Measurements from ENCODE around the gene HOMER2. TPM values are rescaled to one million over a fixed set of nuclear protein-coding genes. Genes with fewer than 3 reads are reported as not detected.
A peak's percentile ranks its signal among the peaks of the same experiment; 100 is the strongest.

The HOMER2 gene
- total RNA-seq, 4 donors from 2014 or later, result 2.2 to 4.3 (median 3.3) TPM

- peak in 1 of 2 donors; percentile 12 for TF ChIP-seq POLR2A (IDR thresholded peaks at IDR 0.05)
- TF ChIP-seq, protein P1, sequence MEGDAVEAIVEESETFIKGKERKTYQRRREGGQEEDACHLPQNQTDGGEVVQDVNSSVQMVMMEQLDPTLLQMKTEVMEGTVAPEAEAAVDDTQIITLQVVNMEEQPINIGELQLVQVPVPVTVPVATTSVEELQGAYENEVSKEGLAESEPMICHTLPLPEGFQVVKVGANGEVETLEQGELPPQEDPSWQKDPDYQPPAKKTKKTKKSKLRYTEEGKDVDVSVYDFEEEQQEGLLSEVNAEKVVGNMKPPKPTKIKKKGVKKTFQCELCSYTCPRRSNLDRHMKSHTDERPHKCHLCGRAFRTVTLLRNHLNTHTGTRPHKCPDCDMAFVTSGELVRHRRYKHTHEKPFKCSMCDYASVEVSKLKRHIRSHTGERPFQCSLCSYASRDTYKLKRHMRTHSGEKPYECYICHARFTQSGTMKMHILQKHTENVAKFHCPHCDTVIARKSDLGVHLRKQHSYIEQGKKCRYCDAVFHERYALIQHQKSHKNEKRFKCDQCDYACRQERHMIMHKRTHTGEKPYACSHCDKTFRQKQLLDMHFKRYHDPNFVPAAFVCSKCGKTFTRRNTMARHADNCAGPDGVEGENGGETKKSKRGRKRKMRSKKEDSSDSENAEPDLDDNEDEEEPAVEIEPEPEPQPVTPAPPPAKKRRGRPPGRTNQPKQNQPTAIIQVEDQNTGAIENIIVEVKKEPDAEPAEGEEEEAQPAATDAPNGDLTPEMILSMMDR (IDR thresholded peaks at IDR 0.05), result peak in 1 of 6 experiments; percentile 1
- DNase-seq, result peak; percentile 30 to 72 (median 61)
- H3K36me3 ChIP-seq, result peaks cover 0 to 10% (median 0%) of the 10 kb centered on the region in 3 donors
These were observed 142.2 kb downstream of the HOMER2 start for GRCh38 chr15:82810061-82810889.

DNA sequence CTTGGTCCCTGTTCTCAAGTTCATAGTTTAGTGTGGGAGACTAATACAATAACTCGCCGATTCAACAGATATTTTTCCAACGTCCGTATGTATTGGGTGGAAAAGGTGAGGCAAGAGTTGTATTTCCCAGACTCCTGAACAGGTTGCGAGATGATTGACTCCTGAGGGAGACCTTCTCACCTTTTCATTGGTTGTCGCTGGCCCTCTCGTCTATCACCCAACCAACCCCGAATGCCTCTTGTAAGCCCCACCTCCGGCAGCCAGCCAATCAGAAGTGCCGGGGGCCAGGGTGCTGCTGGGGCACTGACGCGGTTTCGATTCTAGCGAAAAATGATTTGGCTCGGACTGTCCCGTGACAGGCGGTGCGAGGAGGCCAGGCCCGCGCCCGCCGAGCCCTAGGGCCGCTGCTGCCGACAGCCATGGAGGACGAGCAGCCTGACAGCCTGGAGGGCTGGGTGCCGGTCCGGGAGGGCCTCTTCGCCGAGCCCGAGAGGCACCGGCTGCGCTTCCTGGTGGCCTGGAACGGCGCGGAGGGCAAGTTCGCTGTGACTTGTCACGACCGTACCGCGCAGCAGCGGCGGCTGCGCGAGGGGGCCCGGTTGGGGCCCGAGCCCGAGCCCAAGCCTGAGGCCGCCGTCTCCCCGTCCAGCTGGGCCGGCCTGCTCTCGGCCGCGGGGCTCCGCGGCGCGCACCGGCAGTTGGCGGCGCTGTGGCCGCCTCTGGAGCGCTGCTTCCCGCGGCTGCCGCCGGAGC is 143.0 kb downstream of the HOMER2 start, which contains the start of gene WHAMM:
TSS of gene WHAMM (plus strand) at position 321 of the 753 bp plus-strand sequence. CDS start at position 420, 99 bp downstream.
- no peaks in the 10 kb centered on the region for H3K9me3 ChIP-seq
- DNase-seq, result peak; percentile 98 to 99 (median 99)
- H3K27ac ChIP-seq, result peak within 1 kb of the TSS; percentile 97 to 99 (median 99)
- H3K27me3 ChIP-seq, result no peaks in the 10 kb centered on the region
- peak within 1 kb of the TSS; percentile 88 to 95 (median 92) for H3K4me3 ChIP-seq
- H3K36me3 ChIP-seq, result peaks cover 0 to 9% (median 0%) of the 10 kb centered on the region in 3 donors
- TF ChIP-seq POLR2A (IDR thresholded peaks at IDR 0.05), result peak; percentile 94 to 97
- TF ChIP-seq, protein P1 (IDR thresholded peaks at IDR 0.05), result peak in 1 of 6 experiments; percentile 7
- H3K4me1 ChIP-seq, result peaks cover 0 to 21% (median 5%) of the 10 kb centered on the region in 4 donors

More at GRCh38 chr15:82810061-82810889, 142.2 kb downstream of the HOMER2 start:
- H3K9me3 ChIP-seq, result no peaks in the 10 kb centered on the region
- no peaks in the 10 kb centered on the region for H3K27me3 ChIP-seq
- H3K4me1 ChIP-seq, result peaks cover 0 to 21% (median 5%) of the 10 kb centered on the region in 4 donors
- H3K4me3 ChIP-seq, result peak overlapping the region; percentile 88 to 95 (median 92)
- peak overlapping the region; percentile 97 to 99 (median 99) for H3K27ac ChIP-seq

GRCh38 chr15:82808634-82809041 is 143.9 kb downstream of the HOMER2 start:
- no peaks in the 10 kb centered on the region for H3K27me3 ChIP-seq
- H3K9me3 ChIP-seq, result no peaks in the 10 kb centered on the region
- H3K4me3 ChIP-seq, result peak overlapping the region in 1 of 4 donors; percentile 91
- TF ChIP-seq, protein P1 (IDR thresholded peaks at IDR 0.05), result no peak
- H3K4me1 ChIP-seq, result peaks cover 0 to 21% (median 5%) of the 10 kb centered on the region in 4 donors
- H3K27ac ChIP-seq, result peak overlapping the region; percentile 97 to 99 (median 99)
- H3K36me3 ChIP-seq, result peaks cover 0 to under 1% (median 0%) of the 10 kb centered on the region in 3 donors
- DNase-seq, result no peak

DNA sequence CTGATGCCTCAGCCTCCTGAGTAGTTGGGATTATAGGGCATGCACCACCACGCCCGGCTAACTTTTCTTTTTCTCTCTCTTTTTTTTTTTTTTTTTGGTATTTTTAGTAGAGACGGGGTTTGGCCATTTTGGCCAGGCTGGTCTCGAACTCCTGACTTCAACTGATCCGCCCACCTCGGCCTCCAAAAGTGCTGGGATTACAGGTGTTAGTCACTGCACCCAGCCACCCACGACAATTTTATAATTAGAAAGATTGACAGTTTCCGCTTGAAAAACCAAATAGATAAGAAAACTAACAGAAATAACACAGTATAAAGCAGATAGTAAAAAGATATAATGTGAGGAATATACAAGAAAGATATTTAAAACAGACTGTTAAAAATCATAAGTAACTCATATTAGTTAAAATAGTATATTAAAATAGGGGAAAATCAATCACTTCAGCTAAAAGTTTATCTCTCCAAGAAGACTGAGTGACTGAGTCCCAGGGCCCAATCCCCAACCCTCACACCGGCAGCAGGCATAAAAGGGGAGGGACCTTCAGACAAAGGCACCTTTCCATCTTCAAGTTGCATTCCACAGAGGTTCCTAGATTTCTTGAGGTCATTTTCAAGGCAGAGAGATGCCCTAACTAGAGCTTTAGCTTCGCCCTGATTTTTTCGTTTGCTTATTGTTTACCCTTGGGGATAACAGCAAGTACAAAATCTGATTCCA is 144.4 kb downstream of the HOMER2 start:
- peaks cover 0 to 21% (median 5%) of the 10 kb centered on the region in 4 donors for H3K4me1 ChIP-seq
- H3K9me3 ChIP-seq, result no peaks in the 10 kb centered on the region
- no peaks in the 10 kb centered on the region for H3K36me3 ChIP-seq
- no peak for DNase-seq
- H3K27me3 ChIP-seq, result no peaks in the 10 kb centered on the region
- peak overlapping the region in 1 of 4 donors; percentile 97 for H3K27ac ChIP-seq
- no peak overlapping the region for H3K4me3 ChIP-seq
- TF ChIP-seq, protein P1 (IDR thresholded peaks at IDR 0.05), result no peak
- no peak for TF ChIP-seq POLR2A (IDR thresholded peaks at IDR 0.05)

- Histone ChIP-seq H3K27me3 (no peaks in the 10 kb centered on the region), H3K4me3 (no peak within 1 kb of the TSS), H3K9me3 (no peaks in the 10 kb centered on the region), H3K4me1 (peaks cover 0 to 5% (median 0%) of the 10 kb centered on the region in 4 donors), H3K36me3 (no peaks in the 10 kb centered on the region), H3K27ac (peak within 1 kb of the TSS in 1 of 4 donors; percentile 44)
- peak in 2 of 3 donors; percentile 62 to 68 for DNase-seq
- TF ChIP-seq, protein P1 (IDR thresholded peaks at IDR 0.05), result no peak
- TF ChIP-seq POLR2A (IDR thresholded peaks at IDR 0.05), result no peak
These were observed 146.5 kb downstream of the HOMER2 start, which contains the start of gene FSD2 for GRCh38 chr15:82805994-82806406. Gene FSD2, minus strand, starts transcription at chr15:82806069. Its CDS starts 18,679 bp downstream, at chr15:82787390.
